Gastrocnemius medialis (tissue), 4 donors: Measurements from ENCODE around the gene EVX2. TPM values are rescaled to one million over a fixed set of nuclear protein-coding genes. Genes with fewer than 3 reads are reported as not detected.
A peak's percentile ranks its signal among the peaks of the same experiment; 100 is the strongest.

Experiments used
- ATAC-seq, 2 donors: fragments of 150-250 bp; one replicate each; pipeline ENCODE4 v1.9.1; 2016
- DNase-seq, 2 donors: peaks; one replicate each; pipeline ENCODE4 v3.0.0-alpha.2; 2019
- H3K27ac ChIP-seq, 4 donors: fragments of 200-600 bp; sonication (generic); 1 replicate in 1 of 4; 2 replicates in 3 of 4; pipeline ENCODE4 v1.5.1; 2016 to 2018; ENCODE audit warnings: mild to moderate bottlenecking in 2 of 4, moderate library complexity in 1 of 4
- H3K27me3 ChIP-seq, 3 donors: fragments of 200-600 bp; sonication (generic) in 2 of 3; 1 replicate in 1 of 3; 2 replicates in 2 of 3; pipeline versions ENCODE4 v1.5.1 to v1.6.0; 2016 to 2019; ENCODE audit warnings: mild to moderate bottlenecking in 1 of 3, moderate library complexity in 1 of 3
- H3K36me3 ChIP-seq, 2 donors: fragments of 200-600 bp; sonication (generic) in 1 of 2; one replicate each; pipeline ENCODE4 v1.5.1; 2017 to 2018
- H3K4me1 ChIP-seq, 2 donors: fragments of 200-600 bp; sonication (generic) in 1 of 2; one replicate each; pipeline ENCODE4 v1.5.1; 2016 to 2017; ENCODE audit warnings: mild to moderate bottlenecking in 2 of 2
- H3K4me3 ChIP-seq, 4 donors: fragments of 200-600 bp; sonication (generic) in 3 of 4; 1 replicate in 1 of 4; 2 replicates in 3 of 4; pipeline ENCODE4 v1.5.1; 2016 to 2019; ENCODE audit warnings: mild to moderate bottlenecking in 2 of 4
- H3K9me3 ChIP-seq, 3 donors: fragments of 200-600 bp; sonication (generic) in 2 of 3; 1 replicate in 1 of 3; 2 replicates in 2 of 3; pipeline ENCODE4 v1.5.1; 2016 to 2019
- POLR2A ChIP-seq, 2 donors: fragments of 450-650 bp; IDR thresholded peaks; one replicate each; pipeline ENCODE4 v1.6.1; 2017; ENCODE audit warnings: antibody characterized with exemption in 2 of 2, mild to moderate bottlenecking in 2 of 2, moderate library complexity in 2 of 2
- in situ Hi-C, 4 donors: fragments of 200-750 bp; cut with MboI; loops; one replicate each; pipeline versions ENCODE4 v1.15.0 to v1.8.0; 2017; ENCODE audit warnings: low sequenced_read_pairs in 4 of 4
- intact Hi-C: fragments of 100-400 bp; cut with DNase I; formaldehyde crosslinking; loops from one replicate; pipeline ENCODE4 v1.15.1; 2023; ENCODE audit warnings: low total_unique reads
- total RNA-seq, 4 donors: library from RNA; depleted of rRNA; stranded (reverse); fragments of >200 nt; gene quantifications; one replicate each; pipeline versions ENCODE4 v1.1.0 to v1.2.3, GENCODE V29; 2016
- TF ChIP-seq, protein P1 (sequence below), 5 experiments: fragments of 450-650 bp in 3 of 5; fragments of 200-600 bp in 2 of 5; sonication (generic) in 2 of 5; IDR thresholded peaks in 4 of 5; conservative IDR thresholded peaks in 1 of 5; 1 replicate in 4 of 5; 2 replicates in 1 of 5; pipeline ENCODE4 v1.5.1; 2016 to 2019; ENCODE audit warnings: antibody characterized with exemption in 5 of 5, mild to moderate bottlenecking in 3 of 5, moderate library complexity in 3 of 5

The EVX2 gene
- total RNA-seq, 4 donors from 2014 or later = not detected

DNA sequence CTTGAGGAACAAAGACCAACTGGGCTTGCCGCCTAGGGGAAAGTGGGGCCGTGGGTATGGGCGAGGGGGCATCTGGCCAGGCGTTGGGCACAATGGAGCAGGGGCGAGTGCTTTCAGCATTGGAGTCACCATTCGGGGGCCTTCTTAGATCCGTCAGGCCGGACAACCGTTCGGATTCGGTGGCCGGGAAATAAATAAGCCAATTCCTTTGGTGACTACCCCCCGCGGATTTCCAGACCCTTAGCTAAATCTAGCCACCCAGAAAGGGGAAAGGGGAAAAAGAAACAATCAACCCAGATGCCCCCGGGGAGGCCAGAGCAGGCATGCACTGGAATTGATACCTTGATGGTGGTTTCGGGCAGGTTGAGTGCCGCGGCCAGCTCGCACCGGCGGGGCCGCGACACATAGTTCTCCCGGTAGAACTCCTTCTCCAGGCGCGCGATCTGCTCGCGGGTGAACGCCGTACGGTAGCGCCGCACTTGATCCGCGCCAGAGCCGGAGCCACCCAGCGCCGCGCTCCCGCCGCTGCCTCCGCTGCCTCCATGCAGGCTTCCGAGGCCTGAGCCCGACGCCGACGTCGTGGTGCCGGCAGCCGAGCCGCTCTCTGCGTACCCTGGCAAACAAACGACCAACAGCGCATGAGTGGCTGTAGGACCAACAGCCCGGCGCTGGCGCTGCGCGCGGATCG is 1.8 kb downstream of the EVX2 start:
- ATAC-seq = no peak
- H3K27ac ChIP-seq = no peak overlapping the region
- H3K4me1 ChIP-seq = peaks cover 17 to 33% of the 10 kb centered on the region in 2 donors
- no peak for TF ChIP-seq POLR2A (IDR thresholded peaks at IDR 0.05)
- TF ChIP-seq, protein P1, sequence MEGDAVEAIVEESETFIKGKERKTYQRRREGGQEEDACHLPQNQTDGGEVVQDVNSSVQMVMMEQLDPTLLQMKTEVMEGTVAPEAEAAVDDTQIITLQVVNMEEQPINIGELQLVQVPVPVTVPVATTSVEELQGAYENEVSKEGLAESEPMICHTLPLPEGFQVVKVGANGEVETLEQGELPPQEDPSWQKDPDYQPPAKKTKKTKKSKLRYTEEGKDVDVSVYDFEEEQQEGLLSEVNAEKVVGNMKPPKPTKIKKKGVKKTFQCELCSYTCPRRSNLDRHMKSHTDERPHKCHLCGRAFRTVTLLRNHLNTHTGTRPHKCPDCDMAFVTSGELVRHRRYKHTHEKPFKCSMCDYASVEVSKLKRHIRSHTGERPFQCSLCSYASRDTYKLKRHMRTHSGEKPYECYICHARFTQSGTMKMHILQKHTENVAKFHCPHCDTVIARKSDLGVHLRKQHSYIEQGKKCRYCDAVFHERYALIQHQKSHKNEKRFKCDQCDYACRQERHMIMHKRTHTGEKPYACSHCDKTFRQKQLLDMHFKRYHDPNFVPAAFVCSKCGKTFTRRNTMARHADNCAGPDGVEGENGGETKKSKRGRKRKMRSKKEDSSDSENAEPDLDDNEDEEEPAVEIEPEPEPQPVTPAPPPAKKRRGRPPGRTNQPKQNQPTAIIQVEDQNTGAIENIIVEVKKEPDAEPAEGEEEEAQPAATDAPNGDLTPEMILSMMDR (IDR thresholded peaks at IDR 0.05 in 4 of 5, conservative IDR thresholded peaks at IDR 0.05 in 1 of 5) = no peak
- peak overlapping the region in 1 of 4 donors; percentile 29 for H3K4me3 ChIP-seq
- DNase-seq = no peak
- no peaks in the 10 kb centered on the region for H3K9me3 ChIP-seq
- intact Hi-C loops (loop anchor here (5.0 kb wide), 1 partner anchor 225 kb away; no protein-coding TSS in a partner anchor), in situ Hi-C loops (loop anchor here in 2 of 4 donors (25.0 kb wide), 1 partner anchor 720 kb away; no protein-coding TSS in a partner anchor)
- H3K27me3 ChIP-seq = peaks cover 91 to 95% (median 95%) of the 10 kb centered on the region in 3 donors
- no peaks in the 10 kb centered on the region for H3K36me3 ChIP-seq

GRCh38 chr2:176081376-176081836 is 2.4 kb downstream of the EVX2 start:
- H3K27ac ChIP-seq = no peak overlapping the region
- ATAC-seq (no peak), DNase-seq (no peak)
- H3K27me3 ChIP-seq = peaks cover 94 to 97% (median 95%) of the 10 kb centered on the region in 3 donors
- in situ Hi-C loops (loop anchor here in 2 of 4 donors (25.0 kb wide), 1 partner anchor 719 kb away; no protein-coding TSS in a partner anchor), intact Hi-C loops (loop anchor here (5.0 kb wide), 1 partner anchor 224 kb away; no protein-coding TSS in a partner anchor)
- TF ChIP-seq, protein P1 (IDR thresholded peaks at IDR 0.05 in 4 of 5, conservative IDR thresholded peaks at IDR 0.05 in 1 of 5) = no peak
- TF ChIP-seq POLR2A (IDR thresholded peaks at IDR 0.05) = no peak
- H3K36me3 ChIP-seq = no peaks in the 10 kb centered on the region
- H3K4me3 ChIP-seq = peak overlapping the region in 1 of 4 donors; percentile 29
- H3K9me3 ChIP-seq = no peaks in the 10 kb centered on the region
- H3K4me1 ChIP-seq = peaks cover 17 to 32% of the 10 kb centered on the region in 2 donors

DNA sequence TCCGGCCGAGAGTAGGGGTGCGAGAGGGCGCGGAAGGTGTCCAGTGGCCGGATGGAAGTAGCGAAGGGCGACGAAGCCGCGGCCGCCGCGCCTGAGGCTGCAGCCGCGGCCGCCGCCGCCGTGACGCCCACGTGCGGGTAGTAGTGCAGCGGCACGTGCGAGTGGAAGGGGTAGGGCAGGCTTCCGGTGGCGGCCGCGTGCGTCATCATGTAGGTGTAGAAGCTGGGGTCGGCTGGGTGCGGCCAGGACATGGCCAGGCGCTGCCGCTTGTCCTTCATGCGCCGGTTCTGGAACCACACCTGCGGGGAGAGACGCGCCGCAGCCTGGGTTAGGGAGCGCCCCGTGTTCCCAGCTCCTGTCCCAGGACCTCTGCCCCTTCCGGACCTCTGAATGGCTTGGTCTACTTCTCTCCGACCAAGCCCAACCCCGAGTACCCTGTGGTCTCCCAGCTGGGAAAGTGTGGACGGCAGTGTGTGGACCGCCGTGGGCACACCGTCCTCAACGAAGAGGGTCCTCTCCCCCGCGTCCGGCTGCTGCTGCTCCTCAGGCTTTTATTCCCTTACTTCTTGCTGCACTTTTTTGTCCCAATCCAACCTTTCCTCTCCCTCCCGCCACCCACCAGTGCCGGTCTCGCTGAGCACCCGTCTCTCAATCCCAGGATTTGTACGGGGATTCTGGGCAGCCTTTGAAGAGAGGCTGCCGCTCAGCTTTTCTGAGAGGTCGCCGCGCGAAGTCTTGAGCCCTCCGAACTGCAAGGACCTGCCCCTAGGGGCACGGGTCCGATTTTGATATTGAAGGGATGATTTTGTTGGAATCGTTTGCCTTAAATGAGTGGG is 3.0 kb downstream of the EVX2 start:
- Histone ChIP-seq H3K4me3 (peak overlapping the region in 3 of 4 donors; percentile 10 to 32 (median 16)), H3K9me3 (no peaks in the 10 kb centered on the region), H3K27ac (no peak overlapping the region), H3K4me1 (peaks cover 17 to 26% of the 10 kb centered on the region in 2 donors), H3K36me3 (no peaks in the 10 kb centered on the region), H3K27me3 (peaks cover 94 to 97% (median 95%) of the 10 kb centered on the region in 3 donors)
- in situ Hi-C loops (loop anchor here in 2 of 4 donors (25.0 kb wide), 1 partner anchor 718 kb away; no protein-coding TSS in a partner anchor), intact Hi-C loops (loop anchor here (5.0 kb wide), 1 partner anchor 223 kb away; no protein-coding TSS in a partner anchor)
- ATAC-seq (peak in 1 of 2 donors; percentile 16), DNase-seq (no peak)
- TF ChIP-seq, protein P1 (IDR thresholded peaks at IDR 0.05 in 4 of 5, conservative IDR thresholded peaks at IDR 0.05 in 1 of 5) = no peak
- TF ChIP-seq POLR2A (IDR thresholded peaks at IDR 0.05) = no peak

DNA sequence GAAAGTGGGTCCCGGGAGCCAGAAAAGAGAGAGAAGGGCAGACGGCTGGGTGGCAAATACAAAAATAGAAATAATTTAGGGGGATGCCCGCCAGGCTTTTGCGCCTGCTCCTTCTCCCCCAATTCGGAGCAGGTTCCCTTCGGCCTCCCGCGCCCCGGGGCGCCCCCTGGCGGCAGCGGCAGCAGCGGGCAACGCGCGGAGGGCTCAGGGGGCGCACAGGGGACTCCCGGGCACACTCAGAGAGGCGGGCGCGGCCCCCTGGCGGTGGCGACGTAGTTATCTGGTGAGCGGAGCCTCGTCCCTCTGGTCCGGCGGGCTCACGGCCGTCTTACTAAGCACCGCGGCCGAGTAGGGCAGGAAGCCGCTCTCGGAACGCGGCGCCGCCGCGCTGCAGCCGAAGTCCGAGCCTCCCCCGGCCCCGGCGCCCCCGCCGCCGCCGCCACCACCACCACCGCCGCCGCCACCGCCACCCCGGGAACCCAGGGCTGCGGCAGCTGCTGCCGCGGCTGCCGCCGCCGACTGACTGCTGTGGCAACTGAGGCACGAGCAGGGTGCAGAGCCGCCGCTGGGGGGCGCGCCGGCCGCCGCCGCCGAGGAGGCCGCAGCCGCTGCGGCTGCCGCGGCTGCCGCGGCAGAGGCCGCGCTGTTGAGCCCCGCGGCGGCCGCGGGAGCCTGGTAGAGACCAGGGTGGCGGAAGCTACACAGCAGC is 3.8 kb downstream of the EVX2 start:
- TF ChIP-seq POLR2A (IDR thresholded peaks at IDR 0.05) = no peak
- TF ChIP-seq, protein P1 (IDR thresholded peaks at IDR 0.05 in 4 of 5, conservative IDR thresholded peaks at IDR 0.05 in 1 of 5) = peak; percentile 55 to 91 (median 69)
- peak overlapping the region; percentile 12 to 39 (median 29) for H3K4me3 ChIP-seq
- no peaks in the 10 kb centered on the region for H3K36me3 ChIP-seq
- DNase-seq = no peak
- peak; percentile 28 to 63 for ATAC-seq
- H3K4me1 ChIP-seq = peaks cover 17 to 21% of the 10 kb centered on the region in 2 donors
- H3K27ac ChIP-seq = no peak overlapping the region
- in situ Hi-C loops = loop anchor here in 3 of 4 donors (10.0 to 25.0 kb wide), 2 partner anchors 395 to 718 kb away; no protein-coding TSS in a partner anchor
- peaks cover 93 to 97% (median 94%) of the 10 kb centered on the region in 3 donors for H3K27me3 ChIP-seq
- intact Hi-C loops = loop anchor here (2.0 to 5.0 kb wide), 3 partner anchors 32 to 223 kb away; partner anchors contain the start of gene LNPK
- no peaks in the 10 kb centered on the region for H3K9me3 ChIP-seq
